KOPT-K1 (cell line): ENCODE measurements around the gene NINL.
"Not testable (repeated sequence)": the region's sequence is repeated elsewhere in the genome, so short reads cannot be mapped to it uniquely, and the experiment has no call there.

Source experiments
- H3K27ac ChIP-seq: fragments of 200-600 bp; sonication (generic); 2 replicates; pipeline ENCODE4 v1.5.1; 2016; ENCODE audit warnings: antibody characterized with exemption, mild to moderate bottlenecking, low read depth, low read length; ENCODE audit not compliant: poor library complexity, severe bottlenecking
- H3K36me3 ChIP-seq: fragments of 200-600 bp; sonication (generic); 2 replicates; pipeline ENCODE4 v1.5.1; 2017; ENCODE audit warnings: antibody characterized with exemption, mild to moderate bottlenecking, low read length, moderate library complexity; ENCODE audit not compliant: insufficient read depth
- H3K9me3 ChIP-seq: fragments of 200-600 bp; sonication (generic); 2 replicates; pipeline ENCODE4 v1.5.1; 2017; ENCODE audit warnings: antibody characterized with exemption, low read length, mild to moderate bottlenecking; ENCODE audit not compliant: insufficient read depth, poor library complexity, severe bottlenecking

NINL gene

DNA sequence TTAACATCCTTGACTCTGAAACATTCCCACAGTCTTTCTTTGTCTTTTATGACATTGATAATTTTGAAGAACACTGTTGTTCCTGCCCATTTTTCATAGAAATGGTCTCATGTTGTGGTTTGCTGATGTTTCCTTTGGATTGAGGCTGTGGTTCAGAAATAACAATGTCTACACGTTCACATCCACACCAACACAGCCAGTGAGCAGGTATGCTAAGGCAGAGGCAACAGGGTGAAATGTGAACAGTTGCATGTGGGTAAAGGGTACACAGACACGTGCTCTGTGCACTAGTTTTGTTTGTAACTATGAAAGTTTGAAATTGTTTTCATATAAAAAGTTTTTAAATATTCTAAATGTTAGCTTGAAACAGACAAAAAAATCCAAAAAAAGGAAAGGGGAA is 99.5 kb downstream of the NINL start:
- peaks cover 46% of the 10 kb centered on the region for H3K36me3 ChIP-seq
- H3K9me3 ChIP-seq = no peaks in the 10 kb centered on the region
- H3K27ac ChIP-seq = peak overlapping the region; percentile 67

- Histone ChIP-seq H3K27ac (peak overlapping the region; percentile 67), H3K36me3 (peaks cover 48% of the 10 kb centered on the region), H3K9me3 (no peaks in the 10 kb centered on the region)
Observed at GRCh38 chr20:25484911-25485511, 100.3 kb downstream of the NINL start.

GRCh38 chr20:25484224-25484846 is 101.0 kb downstream of the NINL start:
- Histone ChIP-seq H3K36me3 (peaks cover 48% of the 10 kb centered on the region), H3K27ac (peak overlapping the region; percentile 67), H3K9me3 (no peaks in the 10 kb centered on the region)

DNA sequence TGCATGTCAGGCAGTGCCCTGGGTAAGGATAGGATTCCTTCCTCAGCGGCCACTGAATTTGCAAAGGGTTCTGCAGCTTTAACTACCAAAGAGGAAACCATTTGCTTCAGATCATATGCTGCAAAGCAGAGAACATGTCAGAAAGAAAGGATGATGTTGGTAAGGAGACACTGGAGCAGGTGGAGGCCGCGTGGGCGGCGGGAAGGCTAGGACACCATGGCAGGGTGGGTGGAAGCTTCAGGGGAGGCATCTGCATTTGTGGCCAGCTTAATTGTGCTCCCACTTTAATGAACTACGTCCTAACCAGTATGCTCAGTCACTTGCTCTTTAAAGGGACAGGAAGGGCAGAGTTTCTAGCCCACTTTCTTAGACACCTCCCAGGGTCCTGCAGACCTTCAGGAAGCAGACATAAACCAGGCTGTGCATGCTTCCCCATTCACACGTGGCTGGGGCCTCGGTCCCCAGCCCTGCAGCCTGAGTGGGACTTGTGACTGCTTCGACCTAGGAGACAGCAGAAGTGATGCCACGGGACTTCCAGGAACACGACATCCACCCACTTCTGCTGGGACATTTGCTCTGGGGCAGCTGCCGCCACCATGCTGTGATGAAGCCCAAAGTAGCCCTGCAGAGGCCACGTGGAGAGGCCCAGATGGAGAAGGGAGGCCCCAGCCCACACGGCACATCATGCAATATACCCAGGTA is 101.7 kb downstream of the NINL start:
- Histone ChIP-seq H3K9me3 (no peaks in the 10 kb centered on the region), H3K27ac (peak overlapping the region; percentile 67), H3K36me3 (peaks cover 49% of the 10 kb centered on the region)

GRCh38 chr20:25481918-25482253 is 103.4 kb downstream of the NINL start:
- Histone ChIP-seq H3K36me3 (peaks cover 52% of the 10 kb centered on the region), H3K9me3 (no peaks in the 10 kb centered on the region), H3K27ac (no peak overlapping the region)

DNA sequence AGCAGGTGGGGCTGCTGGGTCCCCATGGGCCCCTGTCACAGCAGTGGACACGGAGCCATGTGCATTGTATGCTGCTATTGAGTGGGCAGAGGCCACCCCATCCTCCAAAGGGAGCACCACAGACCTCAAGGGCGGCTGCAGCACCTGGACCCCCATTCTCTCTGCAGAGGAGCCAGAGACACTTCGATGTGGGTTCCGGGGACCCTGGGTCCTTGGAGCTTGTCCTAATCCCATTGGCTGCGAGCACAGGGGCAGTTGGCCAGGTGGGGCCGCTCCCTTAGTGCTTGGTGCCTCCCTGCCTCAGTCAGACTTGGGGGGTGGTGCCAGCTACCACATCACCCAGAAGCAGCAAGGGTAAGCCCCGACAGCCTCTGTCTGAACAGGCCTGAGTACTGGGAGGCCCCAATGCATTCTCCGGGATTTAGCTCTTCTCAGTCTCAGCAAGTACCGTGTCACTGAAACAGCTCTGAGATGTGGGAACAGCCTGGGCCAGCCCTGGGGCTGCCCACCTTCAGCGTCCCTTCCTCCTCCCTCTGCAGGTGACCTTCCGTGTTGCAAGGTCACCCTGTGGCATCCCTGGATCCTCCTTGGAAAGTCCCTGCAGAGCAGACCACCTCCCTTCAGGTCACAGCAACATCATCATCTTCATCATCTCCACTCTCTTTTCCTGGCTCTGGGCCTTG is 104.0 kb downstream of the NINL start:
- Histone ChIP-seq H3K36me3 (peaks cover 57% of the 10 kb centered on the region), H3K27ac (no peak overlapping the region), H3K9me3 (no peaks in the 10 kb centered on the region)

DNA sequence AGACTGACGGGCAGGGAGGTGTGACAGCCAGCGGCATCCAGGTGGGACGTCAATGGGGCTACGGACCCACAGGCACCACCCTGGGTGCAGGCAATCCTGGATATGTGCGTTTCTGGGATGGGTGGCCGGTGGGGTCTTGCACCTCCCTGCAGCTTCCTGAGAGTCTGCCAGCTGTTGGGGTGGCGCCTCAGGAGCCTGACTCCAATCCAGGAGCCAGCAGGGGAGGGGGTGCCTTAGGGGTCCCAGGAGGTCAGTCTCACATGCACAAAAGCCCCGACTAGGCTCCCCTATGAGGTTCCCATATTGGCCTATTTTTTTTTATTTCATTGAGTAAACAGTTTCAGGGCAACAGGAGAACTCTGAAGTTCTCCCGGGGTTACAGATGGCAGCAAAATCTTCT is 104.5 kb downstream of the NINL start:
- H3K27ac ChIP-seq = no peak overlapping the region
- H3K36me3 ChIP-seq = peaks cover 63% of the 10 kb centered on the region
- H3K9me3 ChIP-seq = no peaks in the 10 kb centered on the region

GRCh38 chr20:25480156-25480555 is 105.2 kb downstream of the NINL start:
- H3K9me3 ChIP-seq = no peaks in the 10 kb centered on the region
- no peak overlapping the region for H3K27ac ChIP-seq
- peaks cover 69% of the 10 kb centered on the region for H3K36me3 ChIP-seq

- peaks cover 72% of the 10 kb centered on the region for H3K36me3 ChIP-seq
- no peak overlapping the region for H3K27ac ChIP-seq
- no peaks in the 10 kb centered on the region for H3K9me3 ChIP-seq
Observed at GRCh38 chr20:25479638-25480037, 105.7 kb downstream of the NINL start.

GRCh38 chr20:25478889-25479568 is 106.3 kb downstream of the NINL start:
- H3K36me3 ChIP-seq = peaks cover 78% of the 10 kb centered on the region
- no peaks in the 10 kb centered on the region for H3K9me3 ChIP-seq
- H3K27ac ChIP-seq = no peak overlapping the region

DNA sequence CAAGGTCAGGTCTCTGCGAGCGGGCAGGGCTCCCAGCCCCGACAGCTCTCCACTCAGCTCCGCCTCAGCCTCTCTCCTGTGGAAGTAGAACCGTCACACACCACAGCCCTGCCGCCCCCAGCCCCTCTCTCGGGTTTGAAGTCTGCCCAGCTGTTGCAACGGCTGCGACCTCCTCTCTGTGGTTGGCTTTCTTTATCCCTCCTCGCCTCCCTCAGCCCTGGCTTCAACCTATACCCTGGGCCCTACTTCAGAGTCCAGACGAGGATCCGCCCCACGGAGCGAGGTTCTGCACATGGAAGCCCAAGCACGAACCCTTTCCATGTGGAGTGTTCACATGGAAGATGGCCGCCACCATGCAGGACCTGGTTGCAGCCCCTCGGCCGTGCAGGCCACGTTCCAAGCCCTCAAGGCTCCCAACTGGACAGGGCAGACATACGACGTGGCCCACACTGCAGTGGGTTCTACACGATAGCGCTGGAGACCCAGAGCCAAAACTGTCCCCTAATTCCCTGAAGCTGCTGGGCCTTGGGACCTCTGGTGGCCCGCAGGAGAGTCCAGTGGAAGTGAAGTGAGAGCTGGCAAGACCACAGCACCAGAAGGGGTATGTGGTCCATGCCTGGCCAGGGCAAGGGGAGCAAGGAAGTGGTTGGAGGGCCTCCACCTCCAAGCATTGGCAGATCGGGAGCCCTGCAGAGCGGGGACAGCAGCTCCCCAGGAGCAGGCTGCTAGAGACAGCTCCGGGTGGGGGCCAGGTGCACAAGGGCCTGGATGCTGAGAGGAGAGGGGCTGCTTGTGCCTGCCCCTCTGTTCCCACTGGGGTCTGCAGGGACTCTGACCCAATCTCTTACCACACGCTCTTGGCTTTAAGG is 108.1 kb downstream of the NINL start:
- Histone ChIP-seq H3K36me3 (peaks cover 90% of the 10 kb centered on the region), H3K27ac (no peak overlapping the region), H3K9me3 (no peaks in the 10 kb centered on the region)

GRCh38 chr20:25476106-25477013 is 109.0 kb downstream of the NINL start:
- Histone ChIP-seq H3K9me3 (no peaks in the 10 kb centered on the region), H3K27ac (no peak overlapping the region), H3K36me3 (peaks cover 91% of the 10 kb centered on the region)

DNA sequence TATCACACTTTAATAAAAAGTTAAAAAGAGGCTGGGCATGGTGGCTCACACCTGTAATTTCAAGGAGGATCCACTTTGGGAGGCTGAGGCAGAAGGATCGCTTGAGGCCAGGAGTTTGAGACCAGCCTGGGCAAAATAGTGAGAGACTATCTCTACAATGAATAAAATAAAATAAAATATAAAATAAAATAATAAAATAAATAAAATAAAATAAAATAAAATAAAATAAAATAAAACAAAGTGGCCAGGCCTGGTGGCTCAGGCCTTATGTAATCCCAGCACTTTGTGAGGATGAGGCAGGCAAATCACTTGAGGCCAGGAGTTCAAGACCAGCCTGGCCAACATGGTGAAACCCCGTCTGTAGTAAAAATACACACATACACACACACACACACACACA is 112.0 kb downstream of the NINL start:
- H3K27ac ChIP-seq, H3K9me3 ChIP-seq: not testable (repeated sequence)
- peaks cover 89% of the 10 kb centered on the region for H3K36me3 ChIP-seq
